HG03342 (cell line): ENCODE data around the gene MASP1.
"Not testable (repeated sequence)": the region's sequence is repeated elsewhere in the genome, so short reads cannot be mapped to it uniquely, and the experiment has no call there.

Experiments
- ATAC-seq: cut with Tn5 transposase; IDR thresholded peaks from one replicate; pipeline ENCODE4 v1.9.1; 2021; ENCODE audit warnings: mild to moderate bottlenecking, moderate library complexity; ENCODE audit not compliant: unreplicated experiment

MASP1 gene

GRCh38 chr3:187265461-187265955 is 26.0 kb downstream of the MASP1 start:
- ATAC-seq, result no peak

DNA sequence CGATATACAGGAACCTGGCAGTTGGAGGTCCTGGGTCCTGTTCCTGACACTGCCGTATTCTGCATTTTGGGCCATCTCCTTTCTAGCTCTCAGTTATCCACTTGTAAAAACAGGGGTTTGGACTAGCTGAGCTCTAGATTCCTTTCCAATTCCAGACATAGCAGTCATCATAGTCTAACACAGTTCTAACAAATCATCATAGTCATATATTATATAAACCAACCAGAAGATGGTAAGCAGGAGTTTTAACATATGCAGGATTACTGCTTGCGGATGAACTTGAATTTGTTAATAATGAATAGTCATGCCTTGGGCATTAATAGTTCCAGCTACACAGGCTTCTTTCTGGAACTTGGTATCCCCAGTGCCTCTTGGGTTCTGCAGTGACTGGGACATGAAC is 26.6 kb downstream of the MASP1 start:
- no peak for ATAC-seq

DNA sequence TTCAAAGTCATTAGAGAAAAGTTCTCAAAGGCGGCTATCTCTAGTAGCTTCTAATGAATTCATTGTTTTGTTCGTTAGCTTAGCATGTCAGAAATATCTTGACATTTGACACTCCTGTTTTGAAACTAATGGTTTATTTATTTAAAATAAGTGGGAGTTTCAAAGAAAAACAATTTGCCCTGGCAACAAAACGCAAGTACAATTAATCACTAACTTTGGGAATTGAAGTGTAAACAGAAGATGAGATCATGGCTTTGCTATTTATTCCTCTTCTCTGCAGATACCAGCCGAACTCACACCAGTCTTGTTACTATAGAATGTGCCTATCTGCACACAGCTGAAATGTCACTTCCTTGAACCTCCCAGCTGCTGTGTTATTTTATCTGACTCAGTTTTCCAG is 27.5 kb downstream of the MASP1 start:
- no peak for ATAC-seq

DNA sequence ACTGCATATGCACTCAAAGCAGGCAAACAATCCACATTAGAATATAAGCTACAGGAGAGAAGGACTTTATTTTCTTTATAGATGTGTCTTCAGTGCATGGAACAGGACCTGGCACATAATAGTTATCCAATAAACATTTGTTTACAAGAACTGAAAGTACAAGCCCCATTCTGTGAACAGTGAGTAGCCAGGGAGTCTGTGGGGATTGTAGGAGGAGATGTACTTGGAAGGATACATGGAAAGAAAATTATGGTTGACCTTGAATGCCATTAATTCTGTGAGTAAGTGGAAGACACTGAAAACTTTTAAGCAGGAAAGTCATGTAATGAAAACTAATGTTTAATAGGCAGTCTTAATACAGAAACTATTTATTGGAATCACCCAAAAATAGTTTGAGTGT is 28.3 kb downstream of the MASP1 start:
- no peak for ATAC-seq

DNA sequence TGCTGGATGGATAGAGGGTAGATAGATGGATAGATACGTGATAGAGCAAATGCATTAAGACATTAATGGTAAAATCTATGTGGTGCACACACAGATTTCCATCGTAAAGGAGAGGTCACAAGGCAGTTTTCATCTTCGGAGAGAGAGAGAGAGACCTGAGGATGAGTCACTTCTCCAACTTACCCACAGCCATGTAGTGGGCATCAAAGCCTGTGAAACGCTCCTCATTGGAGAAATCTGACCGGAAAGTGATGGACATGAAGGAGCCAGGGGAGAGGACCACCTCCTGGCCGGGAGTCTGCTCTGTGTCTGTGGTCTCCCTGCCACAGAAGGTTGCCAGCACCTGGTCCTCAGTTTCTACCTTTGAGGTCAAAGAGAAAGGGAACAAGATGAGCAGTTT is 29.2 kb downstream of the MASP1 start:
- ATAC-seq, result no peak

DNA sequence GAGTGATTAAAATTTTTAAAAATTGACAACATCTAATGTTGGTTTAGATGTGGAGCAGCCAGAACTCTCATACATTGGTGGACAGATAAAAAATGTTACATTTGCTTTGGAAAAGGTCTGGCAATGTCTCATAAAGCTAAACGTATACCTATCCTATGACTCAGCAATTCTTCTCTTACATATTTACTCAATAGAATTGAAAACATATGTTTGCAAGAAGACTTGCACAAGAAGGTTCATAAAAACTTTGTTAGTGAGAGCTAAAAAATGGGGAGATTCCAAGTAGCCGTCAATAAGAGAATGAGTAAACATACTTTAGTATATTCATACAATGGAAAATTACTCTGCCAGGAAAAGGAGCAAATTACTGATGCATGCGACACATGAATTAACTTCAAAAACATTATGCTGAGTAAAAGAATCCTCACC is 30.0 kb downstream of the MASP1 start:
- no peak for ATAC-seq

DNA sequence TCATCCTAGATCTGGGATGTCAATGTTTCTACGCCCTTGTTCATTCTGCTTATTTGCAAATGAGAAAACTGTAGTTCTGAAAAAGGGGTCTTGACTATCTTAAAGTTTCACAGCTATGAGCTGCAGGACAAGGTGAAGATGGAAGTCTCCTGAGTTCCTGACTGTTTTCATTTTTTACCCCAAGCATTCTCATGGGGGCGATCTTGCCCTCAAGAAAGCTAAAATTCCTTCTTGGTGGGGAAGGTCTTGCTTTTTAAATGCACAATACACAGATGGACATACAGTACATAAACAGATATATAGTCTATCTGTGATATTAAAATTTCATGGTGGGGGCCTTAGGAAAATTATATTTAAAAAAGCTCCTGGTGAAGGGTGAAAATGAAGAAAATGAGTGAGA is 32.4 kb downstream of the MASP1 start:
- ATAC-seq, result no peak

- no peak for ATAC-seq
Measured at GRCh38 chr3:187257992-187258692, 33.4 kb downstream of the MASP1 start.

DNA sequence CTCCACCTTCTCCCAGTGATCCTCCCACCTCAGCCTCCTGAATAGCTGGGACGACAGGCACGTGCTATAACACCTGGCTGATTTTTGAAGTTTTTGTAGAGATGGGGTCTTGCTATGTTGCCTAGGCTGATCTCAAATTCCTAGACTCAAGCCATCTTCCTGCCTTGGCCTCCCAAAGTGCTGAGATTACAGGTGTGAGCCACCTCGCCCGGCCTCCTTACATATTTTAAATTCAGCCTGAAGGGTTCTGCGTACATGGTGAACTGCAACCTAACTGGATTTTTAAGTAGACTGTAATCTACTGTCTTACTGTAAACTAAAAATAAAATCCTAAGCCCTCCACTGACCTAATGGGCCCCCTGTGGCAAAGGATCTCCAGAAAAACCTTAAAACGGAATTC is 34.1 kb downstream of the MASP1 start:
- no peak for ATAC-seq

GRCh38 chr3:187256051-187256616 is 35.4 kb downstream of the MASP1 start:
- ATAC-seq, result no peak

- no peak for ATAC-seq
Measured at GRCh38 chr3:187255314-187255713, 36.2 kb downstream of the MASP1 start.

DNA sequence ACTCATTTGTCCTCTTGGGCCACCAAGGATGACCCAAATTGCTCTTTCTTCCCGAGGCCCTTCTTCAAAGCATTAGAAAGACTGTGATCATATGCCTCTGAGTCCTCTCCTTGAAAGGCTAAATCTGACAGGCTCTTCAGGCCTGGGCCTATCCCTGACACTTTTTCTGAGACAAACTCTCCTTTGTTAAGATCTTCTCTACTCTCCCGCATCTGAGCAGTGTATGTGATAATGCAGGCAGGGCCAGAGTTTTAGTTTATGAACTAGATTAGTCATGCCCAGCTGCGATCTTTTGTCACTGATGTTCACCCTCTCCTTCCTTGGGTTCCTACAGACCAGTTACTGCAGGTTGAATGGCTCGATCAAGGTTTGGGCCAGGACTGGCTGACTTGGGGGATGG is 39.2 kb downstream of the MASP1 start:
- ATAC-seq, result no peak

DNA sequence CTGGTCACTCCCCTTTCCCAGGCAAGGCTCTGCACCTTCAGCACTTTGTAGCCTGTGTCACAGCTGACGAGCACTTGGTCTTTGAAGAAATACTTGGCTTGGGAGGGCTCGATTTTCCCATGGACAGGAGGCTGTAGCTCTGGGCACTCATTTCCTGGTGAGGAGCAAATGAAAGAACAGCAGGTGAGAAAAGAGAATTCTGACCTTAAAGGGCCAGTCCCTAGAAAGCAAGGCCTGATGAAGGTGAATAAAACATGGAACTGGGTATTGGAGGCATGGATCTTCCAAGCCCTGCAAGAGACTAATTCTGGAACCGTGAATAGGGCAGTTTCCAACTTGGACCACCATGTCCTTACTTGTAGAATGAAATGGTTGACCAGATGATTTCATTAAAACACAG is 39.9 kb downstream of the MASP1 start:
- ATAC-seq, result no peak

- ATAC-seq, result no peak
Measured at GRCh38 chr3:187247398-187247797, 44.1 kb downstream of the MASP1 start.

GRCh38 chr3:187243933-187244524 is 47.5 kb downstream of the MASP1 start:
- ATAC-seq, result no peak

GRCh38 chr3:187242900-187243299 is 48.6 kb downstream of the MASP1 start:
- ATAC-seq, result no peak

DNA sequence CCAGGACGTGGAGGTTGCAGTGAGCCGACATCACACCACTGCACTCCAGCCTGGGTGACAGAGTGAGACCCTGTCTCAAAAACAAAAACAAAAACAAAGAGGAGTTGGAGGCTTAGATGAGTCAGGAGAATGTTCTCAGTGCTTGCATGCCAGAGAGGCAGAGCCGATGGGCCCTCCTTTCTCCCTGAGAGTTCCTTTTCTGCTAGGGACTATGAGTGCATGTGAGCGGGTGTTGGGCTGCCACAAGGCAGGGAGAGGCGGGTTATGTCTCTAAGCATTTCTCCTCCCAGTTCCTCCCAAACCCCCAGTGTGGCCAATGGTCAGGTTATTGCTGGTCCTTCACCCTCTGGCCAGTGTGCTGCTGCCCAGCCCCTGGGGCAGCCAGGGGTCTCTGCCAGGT is 49.1 kb downstream of the MASP1 start:
- ATAC-seq, result no peak

- ATAC-seq, result not testable (repeated sequence)
Measured at GRCh38 chr3:187238835-187239234, 52.7 kb downstream of the MASP1 start.

GRCh38 chr3:187238239-187238638 is 53.3 kb downstream of the MASP1 start:
- ATAC-seq, result no peak

GRCh38 chr3:187237741-187238140 is 53.8 kb downstream of the MASP1 start:
- no peak for ATAC-seq

GRCh38 chr3:187236962-187237361 is 54.6 kb downstream of the MASP1 start:
- no peak for ATAC-seq

- no peak for ATAC-seq
Measured at GRCh38 chr3:187230011-187230410, 61.5 kb downstream of the MASP1 start.
